MM.1S (cell line): Measurements from ENCODE around the gene UBE2E2.

Experiments
- CTCF ChIP-seq: fragments of 300-600 bp; sonication (generic); IDR thresholded peaks from 2 replicates; pipeline ENCODE4 v1.5.1; 2016; ENCODE audit warnings: antibody characterized with exemption, low read length, mixed read lengths
- EZH2 ChIP-seq: fragments of 300-600 bp; sonication (generic); optimal IDR thresholded peaks from 2 replicates; pipeline ENCODE3; 2017; ENCODE audit warnings: low read depth, mild to moderate bottlenecking, antibody characterized with exemption, low read length, mixed read lengths
- EZH2phosphoT487 ChIP-seq: fragments of 300-600 bp; sonication (generic); IDR thresholded peaks from 2 replicates; pipeline ENCODE4 v1.6.1; 2018; ENCODE audit warnings: antibody characterized with exemption, low read length

- TF ChIP-seq CTCF (no peak), EZH2 (no peak), EZH2phosphoT487 (no peak)
These were observed 384.4 kb downstream of the UBE2E2 start for GRCh38 chr3:23587513-23587912.
